ENCODE results near the gene PIP4P1.
"Not testable (repeated sequence)": the region's sequence is repeated elsewhere in the genome, so short reads cannot be mapped to it uniquely, and the experiment has no call there.

Gene PIP4P1

GRCh38 chr14:20476776-20477175 is 15.5 kb upstream of the PIP4P1 start:
- DNase-seq (ENCODE audit: low spot score) = no peak

- no peak for DNase-seq (ENCODE audit: low spot score)
These were observed 11.4 kb upstream of the PIP4P1 start for GRCh38 chr14:20472536-20473169.

GRCh38 chr14:20470603-20470901 is 9.3 kb upstream of the PIP4P1 start:
- DNase-seq (ENCODE audit: low spot score) = no peak

DNA sequence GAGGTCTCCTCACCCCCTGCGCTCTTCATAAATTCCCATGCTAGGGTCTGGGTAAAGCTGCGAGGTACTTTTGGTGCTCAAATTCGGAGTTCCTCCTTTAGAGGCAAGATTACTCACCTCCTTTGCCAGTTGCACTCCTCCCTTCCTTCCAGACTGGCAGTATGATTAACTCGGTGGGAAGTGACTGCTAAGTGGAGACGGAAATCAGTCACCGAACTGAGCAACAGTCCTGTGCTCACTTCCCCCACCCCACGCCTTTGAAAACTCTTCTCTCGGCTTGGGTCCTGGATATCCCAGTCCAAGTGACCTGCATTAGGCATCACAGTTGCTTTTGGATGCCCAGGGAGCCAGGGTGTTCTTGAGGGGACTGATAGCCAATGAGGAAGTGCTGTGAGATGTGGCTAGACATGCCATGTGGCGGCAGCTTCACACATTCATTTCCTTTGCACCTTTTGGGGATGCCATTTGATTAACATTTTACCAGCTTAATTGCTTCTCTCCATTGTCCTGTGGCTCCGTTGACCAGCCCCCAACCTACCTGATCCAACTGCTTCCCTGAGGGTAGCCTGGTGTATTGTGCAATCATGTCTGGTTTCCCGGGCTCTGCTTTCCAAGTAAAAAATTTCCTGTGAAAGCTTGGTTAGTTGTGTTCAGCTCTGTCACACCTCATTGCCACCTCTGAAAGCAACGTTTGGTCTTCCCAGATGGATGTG is 8.8 kb upstream of the PIP4P1 start:
- DNase-seq (ENCODE audit: low spot score) = peak; percentile 41

DNA sequence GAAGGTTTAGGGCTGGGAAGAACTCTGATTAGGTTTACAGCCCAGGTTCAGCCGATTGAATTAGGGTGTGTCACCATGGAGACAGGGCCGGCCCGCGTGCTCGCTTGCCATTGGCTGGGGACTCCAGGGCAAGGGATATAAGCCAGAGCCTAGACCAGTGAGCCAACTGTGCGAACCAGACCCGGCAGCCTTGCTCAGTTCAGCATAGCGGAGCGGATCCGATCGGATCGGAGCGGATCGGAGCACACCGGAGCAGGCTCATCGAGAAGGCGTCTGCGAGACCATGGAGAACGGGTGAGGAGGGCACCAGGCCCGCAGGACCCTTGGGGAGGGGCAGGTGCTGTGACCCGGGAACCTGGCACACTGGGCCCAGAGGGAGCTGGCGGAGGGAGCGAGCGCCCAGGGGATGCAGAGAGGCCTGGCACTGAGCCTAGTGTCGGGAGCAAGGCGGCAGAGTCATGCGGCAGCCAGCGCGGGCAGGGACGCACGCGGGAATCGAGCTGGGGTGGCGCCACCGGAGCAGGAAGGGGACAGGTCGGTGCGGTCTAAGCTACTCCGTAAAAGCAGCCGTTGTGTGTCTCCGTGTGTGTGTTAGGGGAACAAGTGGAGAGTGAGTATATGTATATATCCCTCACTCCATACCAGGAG is 8.1 kb upstream of the PIP4P1 start, which contains the start of gene PNP:
PNP (plus strand) TSS at position 165 of the 648 bp plus-strand sequence; CDS start at position 284, 119 bp downstream.
- DNase-seq (ENCODE audit: low spot score) = peak; percentile 91

DNA sequence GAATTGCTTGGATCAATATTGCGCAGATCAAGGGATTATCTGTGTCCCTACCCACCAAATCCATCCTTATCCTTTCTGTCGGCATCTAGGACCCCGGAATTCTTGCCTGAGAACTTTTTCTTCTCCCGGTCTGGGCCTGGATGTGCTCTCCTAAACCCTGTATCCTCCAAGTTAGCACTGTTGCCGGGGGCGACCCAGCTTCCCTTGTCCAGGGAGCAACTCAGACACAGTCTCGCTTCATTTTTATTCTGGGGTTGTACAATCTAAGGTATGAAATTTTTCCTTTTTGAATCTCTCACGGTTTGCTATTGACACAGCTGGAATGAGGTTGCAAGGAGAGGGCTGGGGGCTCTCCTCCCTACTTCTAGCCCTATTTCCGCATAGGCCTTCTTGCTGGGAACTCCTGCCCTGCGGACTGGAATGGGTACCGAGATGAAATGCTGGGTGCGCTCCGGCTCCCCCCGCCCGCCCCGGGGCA is 7.6 kb upstream of the PIP4P1 start:
- no peak for DNase-seq (ENCODE audit: low spot score)

GRCh38 chr14:20460458-20461224 is 593 bp downstream of the PIP4P1 start:
- DNase-seq (ENCODE audit: low spot score) = peak; percentile 53

GRCh38 chr14:20458031-20458789 is 3.0 kb downstream of the PIP4P1 start:
- no peak for DNase-seq (ENCODE audit: low spot score)

GRCh38 chr14:20456971-20457370 is 4.3 kb downstream of the PIP4P1 start:
- DNase-seq (ENCODE audit: low spot score) = no peak

DNA sequence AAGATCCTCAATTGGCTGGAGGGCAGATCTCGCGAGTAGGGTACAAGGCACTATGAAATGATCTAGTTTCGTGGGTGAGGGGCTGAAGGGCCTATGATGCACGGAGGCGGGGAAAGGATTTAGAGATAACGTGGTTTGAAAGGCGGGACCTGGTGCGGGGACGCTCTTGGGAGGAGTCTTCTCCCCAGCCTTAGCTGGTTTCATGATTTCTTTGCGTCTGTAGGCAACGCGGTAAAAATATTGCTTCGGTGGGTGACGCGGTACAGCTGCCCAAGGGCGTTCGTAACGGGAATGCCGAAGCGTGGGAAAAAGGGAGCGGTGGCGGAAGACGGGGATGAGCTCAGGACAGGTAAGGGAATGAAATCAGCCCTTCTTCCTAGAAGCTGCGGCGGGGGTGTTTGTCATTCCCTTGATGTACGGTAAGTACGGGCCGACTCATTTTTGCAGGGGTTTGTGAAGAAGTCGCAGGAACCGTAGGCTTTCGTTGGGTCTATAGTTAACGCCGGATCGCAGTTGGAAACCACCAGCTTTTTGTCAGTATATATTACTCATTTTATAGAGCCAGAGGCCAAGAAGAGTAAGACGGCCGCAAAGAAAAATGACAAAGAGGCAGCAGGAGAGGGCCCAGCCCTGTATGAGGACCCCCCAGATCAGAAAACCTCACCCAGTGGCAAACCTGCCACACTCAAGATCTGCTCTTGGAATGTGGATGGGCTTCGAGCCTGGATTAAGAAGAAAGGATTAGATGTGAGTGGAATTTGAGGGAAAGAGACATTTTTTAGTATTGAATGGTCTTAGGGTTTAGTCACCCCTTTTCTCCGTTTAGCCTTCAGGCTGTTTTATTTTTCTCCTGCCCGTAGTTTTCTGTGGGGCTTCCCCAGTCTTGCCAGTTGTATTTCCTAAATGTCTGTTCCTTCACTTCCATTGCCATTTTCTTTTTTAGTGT is 5.6 kb downstream of the PIP4P1 start:
- peak; percentile 73 for DNase-seq (ENCODE audit: low spot score)

- DNase-seq (ENCODE audit: low spot score) = peak; percentile 98
These were observed 6.5 kb downstream of the PIP4P1 start, which contains the start of the genes APEX1 and OSGEP for GRCh38 chr14:20454516-20455354. Gene APEX1, plus strand, starts transcription at chr14:20455226. Its CDS starts 420 bp downstream, at chr14:20455646. Gene OSGEP, minus strand, starts transcription at chr14:20454812. Its CDS starts 129 bp downstream, at chr14:20454683.

- not testable (repeated sequence) for DNase-seq (ENCODE audit: low spot score)
These were observed 8.4 kb downstream of the PIP4P1 start for GRCh38 chr14:20452831-20453230.

DNA sequence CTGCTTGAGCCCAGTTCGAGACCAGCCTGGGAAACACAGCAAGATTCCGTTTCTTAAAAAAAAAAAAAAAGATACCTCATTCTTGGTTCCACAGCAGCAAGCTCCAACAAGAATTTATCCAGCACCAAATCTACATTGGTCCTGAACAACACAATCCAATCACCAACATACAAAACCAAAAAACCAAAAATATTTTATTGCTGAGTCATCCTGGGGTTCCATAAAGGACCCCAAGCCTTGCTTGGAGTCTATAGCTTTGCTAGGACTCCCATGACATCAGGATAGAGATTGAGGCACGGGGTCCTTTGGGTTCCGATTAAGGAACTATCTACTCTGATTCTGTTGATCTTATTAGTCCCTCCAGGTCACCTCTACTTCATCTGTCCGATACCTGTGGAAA is 14.3 kb downstream of the PIP4P1 start:
- DNase-seq (ENCODE audit: low spot score) = no peak

- not testable (repeated sequence) for DNase-seq (ENCODE audit: low spot score)
These were observed 17.6 kb downstream of the PIP4P1 start for GRCh38 chr14:20443650-20444049.

DNA sequence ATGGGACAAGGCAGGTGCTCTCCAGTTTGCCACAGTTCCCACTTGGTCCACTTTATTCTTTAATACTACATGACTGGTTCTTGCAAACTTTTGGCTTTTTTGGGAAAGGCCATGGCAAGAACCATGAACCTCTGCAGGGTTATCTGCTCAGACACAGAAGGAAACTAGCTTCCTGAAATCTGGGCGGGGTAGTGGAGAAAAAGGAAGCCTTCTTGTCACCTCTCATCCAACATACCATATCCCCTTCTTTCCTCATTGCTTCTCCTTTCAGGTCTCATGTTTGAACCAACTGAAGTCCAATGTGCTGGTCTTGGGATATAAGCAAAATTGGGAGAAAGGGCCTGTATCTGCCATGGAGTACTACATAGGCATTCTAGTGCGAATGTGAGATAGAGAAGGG is 19.8 kb downstream of the PIP4P1 start:
- no peak for DNase-seq (ENCODE audit: low spot score)

- peak; percentile 38 for DNase-seq (ENCODE audit: low spot score)
These were observed 20.4 kb downstream of the PIP4P1 start for GRCh38 chr14:20440882-20441281.

DNA sequence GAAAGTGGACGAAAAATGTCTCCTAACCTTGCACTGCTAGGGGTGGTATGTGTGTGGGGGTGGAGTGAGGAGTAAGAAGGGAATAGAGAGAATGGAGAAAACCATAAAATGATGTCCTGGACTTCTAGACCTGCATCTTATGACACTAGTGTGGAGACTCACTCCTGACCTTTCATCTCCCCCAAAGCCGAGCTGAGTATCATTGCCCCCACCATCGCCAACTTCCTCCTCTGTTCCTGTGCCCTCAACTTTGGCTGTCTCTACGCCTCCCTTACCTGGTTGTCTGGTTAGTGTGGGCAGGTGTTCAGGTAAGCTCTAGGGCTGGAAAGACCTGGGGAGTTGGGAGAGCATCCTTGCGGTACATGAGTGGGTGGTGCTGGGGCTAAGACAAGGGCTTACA is 20.8 kb downstream of the PIP4P1 start:
- no peak for DNase-seq (ENCODE audit: low spot score)

DNA sequence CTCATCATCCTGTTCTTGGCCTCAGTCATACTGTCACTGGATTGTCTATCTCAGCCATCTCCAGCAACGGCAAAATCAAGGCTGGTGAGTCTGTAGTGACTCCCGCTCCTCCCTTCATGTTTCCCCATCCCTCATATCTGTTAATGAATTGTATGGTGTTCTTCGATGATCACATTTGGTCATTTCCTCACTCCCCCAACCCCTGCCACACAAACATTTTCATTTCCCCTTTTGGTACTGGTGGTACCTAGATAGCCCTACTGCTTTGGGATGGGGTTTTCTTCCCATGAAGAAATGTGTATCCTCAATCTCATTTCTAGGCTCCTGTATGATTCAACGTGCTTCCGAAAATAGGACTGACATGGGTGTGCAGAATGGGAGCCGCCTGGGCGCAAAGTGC is 22.6 kb downstream of the PIP4P1 start:
- DNase-seq (ENCODE audit: low spot score) = no peak

- no peak for DNase-seq (ENCODE audit: low spot score)
These were observed 24.9 kb downstream of the PIP4P1 start for GRCh38 chr14:20436363-20436755.
